GM21390 (cell line): ENCODE results near the gene OXSM.

Experiments
- ATAC-seq: cut with Tn5 transposase; IDR thresholded peaks from one replicate; pipeline ENCODE4 v1.9.1; 2021; ENCODE audit not compliant: unreplicated experiment

Gene OXSM

GRCh38 chr3:25789596-25790556 is at the start of gene OXSM:
Gene OXSM (plus strand): TSS chr3:25790090. CDS start chr3:25791021, 931 bp downstream.
- peak; percentile 92 for ATAC-seq

GRCh38 chr3:25744470-25744869 is 45.4 kb upstream of the OXSM start:
- no peak for ATAC-seq

GRCh38 chr3:25747033-25747432 is 42.9 kb upstream of the OXSM start:
- ATAC-seq: no peak

- no peak for ATAC-seq
Observed at GRCh38 chr3:25748189-25748588, 41.7 kb upstream of the OXSM start.

GRCh38 chr3:25749031-25749581 is 40.8 kb upstream of the OXSM start:
- no peak for ATAC-seq

- ATAC-seq: no peak
Observed at GRCh38 chr3:25751048-25751447, 38.8 kb upstream of the OXSM start.

- ATAC-seq: no peak
Observed at GRCh38 chr3:25751725-25752124, 38.2 kb upstream of the OXSM start.

GRCh38 chr3:25768851-25769250 is 21.0 kb upstream of the OXSM start:
- peak; percentile 96 for ATAC-seq

GRCh38 chr3:25775936-25776335 is 14.0 kb upstream of the OXSM start:
- ATAC-seq: peak; percentile 75

GRCh38 chr3:25780618-25781017 is 9.3 kb upstream of the OXSM start:
- no peak for ATAC-seq

GRCh38 chr3:25781145-25781757 is 8.6 kb upstream of the OXSM start:
- no peak for ATAC-seq

GRCh38 chr3:25781758-25782594 is 7.9 kb upstream of the OXSM start:
- ATAC-seq: peak; percentile 69

GRCh38 chr3:25782636-25782937 is 7.3 kb upstream of the OXSM start:
- no peak for ATAC-seq

- ATAC-seq: peak; percentile 68
Observed at GRCh38 chr3:25782938-25783660, 6.8 kb upstream of the OXSM start, which contains the start of gene NGLY1. Gene NGLY1 (minus strand): TSS chr3:25783443. CDS start chr3:25783390, 53 bp downstream.

GRCh38 chr3:25783661-25784512 is 6.0 kb upstream of the OXSM start:
- peak; percentile 12 for ATAC-seq

GRCh38 chr3:25784971-25785370 is 4.9 kb upstream of the OXSM start:
- no peak for ATAC-seq

GRCh38 chr3:25785826-25786225 is 4.1 kb upstream of the OXSM start:
- ATAC-seq: no peak

- ATAC-seq: no peak
Observed at GRCh38 chr3:25787689-25788088, 2.2 kb upstream of the OXSM start.

GRCh38 chr3:25789209-25789595 is 688 bp upstream of the OXSM start:
- no peak for ATAC-seq

- no peak for ATAC-seq
Observed at GRCh38 chr3:25801786-25802185, 11.9 kb downstream of the OXSM start.
